Body of pancreas (tissue), 4 donors: Measurements from ENCODE around the gene EPSTI1. TPM values are rescaled to one million over a fixed set of nuclear protein-coding genes. Genes with fewer than 3 reads are reported as not detected.

Experiments used
- ATAC-seq: fragments of 150-250 bp; one replicate; pipeline ENCODE4 v1.9.1; 2016
- DNase-seq, 4 donors: peaks; one replicate each; pipeline ENCODE4 v3.0.0-alpha.2; 2019
- H3K27ac ChIP-seq, 4 donors: fragments of 200-600 bp; sonication (generic); 1 replicate in 3 of 4; 2 replicates in 1 of 4; pipeline versions ENCODE4 v1.5.1 to v1.6.1; 2016 to 2019; ENCODE audit warnings: mild to moderate bottlenecking in 1 of 4, mixed read lengths in 1 of 4, moderate library complexity in 1 of 4
- H3K27me3 ChIP-seq, 2 donors: fragments of 200-600 bp; sonication (generic); one replicate each; pipeline ENCODE4 v1.6.0; 2016; ENCODE audit warnings: mild to moderate bottlenecking in 1 of 2
- H3K36me3 ChIP-seq, 2 donors: fragments of 200-600 bp; sonication (generic); replicated peaks in 1 of 2; 2 replicates each; pipeline ENCODE4 v1.5.1; 2016; ENCODE audit warnings: low read depth in 2 of 2; ENCODE audit not compliant: insufficient read depth in 1 of 2
- H3K4me1 ChIP-seq: fragments of 200-600 bp; sonication (generic); one replicate; pipeline ENCODE4 v1.6.0; 2016
- H3K4me3 ChIP-seq, 2 donors: fragments of 200-600 bp; sonication (generic); 1 replicate in 1 of 2; 2 replicates in 1 of 2; pipeline ENCODE4 v1.5.1; 2016 to 2019
- H3K9me3 ChIP-seq, 3 donors: fragments of 200-600 bp; sonication (generic); 1 replicate in 2 of 3; 2 replicates in 1 of 3; pipeline ENCODE4 v1.5.1; 2016
- POLR2A ChIP-seq, 3 donors: fragments of 450-650 bp; IDR thresholded peaks; one replicate each; pipeline ENCODE4 v1.6.1; 2016; ENCODE audit warnings: antibody characterized with exemption in 3 of 3, mild to moderate bottlenecking in 2 of 3
- WGBS, 2 donors: methylation state at CpG; one replicate each; pipeline ENCODE4 v1.1.5; 2017; 5-methylcytosine and 5-hydroxymethylcytosine counted together
- intact Hi-C: fragments of 100-400 bp; cut with DNase I; formaldehyde crosslinking; loops from one replicate; pipeline ENCODE4 v1.15.1; 2023
- total RNA-seq, 2 donors: library from RNA; depleted of rRNA; stranded (reverse); fragments of >200 nt; gene quantifications; one replicate each; pipeline ENCODE4 v1.1.0, GENCODE V29; 2016
- TF ChIP-seq, protein P1 (sequence below), 7 experiments: fragments of 450-650 bp in 4 of 7; fragments of 200-600 bp in 3 of 7; sonication (generic) in 3 of 7; IDR thresholded peaks; one replicate each; pipeline ENCODE4 v1.5.1; 2016 to 2019; ENCODE audit warnings: antibody characterized with exemption in 7 of 7

Gene EPSTI1
- total RNA-seq, 2 donors from 2014 or later = 1.6 to 6.6 TPM

DNA sequence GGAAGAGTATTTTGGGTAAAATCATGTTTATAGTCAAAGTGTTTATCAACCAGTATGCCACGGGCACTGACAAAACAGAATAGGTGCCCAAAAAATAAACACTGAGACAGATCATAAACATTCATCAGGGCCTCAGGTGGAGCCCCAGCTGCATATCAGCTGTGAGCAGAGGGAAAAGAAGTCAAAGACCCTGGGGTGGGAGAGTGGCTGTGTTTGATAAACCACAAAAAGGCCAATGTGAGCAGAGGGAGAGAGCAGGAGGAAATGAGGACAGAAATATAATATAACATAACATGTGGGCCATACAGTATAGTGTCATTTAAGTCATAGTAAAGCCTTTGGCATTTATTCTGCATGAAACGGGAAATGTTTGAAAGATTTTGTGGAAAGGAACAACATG is 10.0 kb upstream of the EPSTI1 start:
- H3K4me3 ChIP-seq = no peak overlapping the region
- TF ChIP-seq, protein P1, sequence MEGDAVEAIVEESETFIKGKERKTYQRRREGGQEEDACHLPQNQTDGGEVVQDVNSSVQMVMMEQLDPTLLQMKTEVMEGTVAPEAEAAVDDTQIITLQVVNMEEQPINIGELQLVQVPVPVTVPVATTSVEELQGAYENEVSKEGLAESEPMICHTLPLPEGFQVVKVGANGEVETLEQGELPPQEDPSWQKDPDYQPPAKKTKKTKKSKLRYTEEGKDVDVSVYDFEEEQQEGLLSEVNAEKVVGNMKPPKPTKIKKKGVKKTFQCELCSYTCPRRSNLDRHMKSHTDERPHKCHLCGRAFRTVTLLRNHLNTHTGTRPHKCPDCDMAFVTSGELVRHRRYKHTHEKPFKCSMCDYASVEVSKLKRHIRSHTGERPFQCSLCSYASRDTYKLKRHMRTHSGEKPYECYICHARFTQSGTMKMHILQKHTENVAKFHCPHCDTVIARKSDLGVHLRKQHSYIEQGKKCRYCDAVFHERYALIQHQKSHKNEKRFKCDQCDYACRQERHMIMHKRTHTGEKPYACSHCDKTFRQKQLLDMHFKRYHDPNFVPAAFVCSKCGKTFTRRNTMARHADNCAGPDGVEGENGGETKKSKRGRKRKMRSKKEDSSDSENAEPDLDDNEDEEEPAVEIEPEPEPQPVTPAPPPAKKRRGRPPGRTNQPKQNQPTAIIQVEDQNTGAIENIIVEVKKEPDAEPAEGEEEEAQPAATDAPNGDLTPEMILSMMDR (IDR thresholded peaks at IDR 0.05) = no peak
- TF ChIP-seq POLR2A (IDR thresholded peaks at IDR 0.05) = no peak
- DNase-seq (no peak), ATAC-seq (no peak)
- WGBS, 2 donors = 81 to 82% methylated on average over 2 of the region's 2 CpGs
- H3K36me3 ChIP-seq = no peaks in the 10 kb centered on the region
- intact Hi-C loops = no loop called here
- no peaks in the 10 kb centered on the region for H3K9me3 ChIP-seq
- no peak overlapping the region for H3K27ac ChIP-seq
- H3K4me1 ChIP-seq = no peaks in the 10 kb centered on the region
- H3K27me3 ChIP-seq = no peaks in the 10 kb centered on the region

DNA sequence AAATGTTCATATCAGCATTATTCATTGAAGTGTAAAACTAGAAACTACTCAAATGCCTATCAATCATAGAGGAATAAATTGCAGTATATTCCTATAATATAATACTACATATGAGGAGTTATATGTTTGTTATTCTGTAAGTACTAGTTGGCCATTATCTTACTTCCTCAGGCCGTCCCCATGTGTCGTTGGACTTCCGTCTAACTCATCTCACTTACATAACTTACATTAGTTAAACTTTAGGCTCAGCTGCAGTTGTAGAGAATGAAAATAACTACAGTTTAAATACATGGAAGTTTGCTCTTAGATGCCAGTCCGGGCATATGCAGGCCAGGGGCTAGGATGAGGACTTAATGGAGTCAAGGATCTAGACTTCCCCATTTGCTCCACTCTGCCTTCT is 8.6 kb upstream of the EPSTI1 start:
- intact Hi-C loops = no loop called here
- WGBS, 2 donors = 56 to 75% methylated on average over 4 of the region's 4 CpGs
- ATAC-seq (no peak), DNase-seq (no peak)
- Histone ChIP-seq H3K27me3 (no peaks in the 10 kb centered on the region), H3K4me3 (no peak overlapping the region), H3K9me3 (no peaks in the 10 kb centered on the region), H3K36me3 (no peaks in the 10 kb centered on the region), H3K27ac (no peak overlapping the region), H3K4me1 (no peaks in the 10 kb centered on the region)
- no peak for TF ChIP-seq POLR2A (IDR thresholded peaks at IDR 0.05)
- TF ChIP-seq, protein P1 (IDR thresholded peaks at IDR 0.05) = no peak

DNA sequence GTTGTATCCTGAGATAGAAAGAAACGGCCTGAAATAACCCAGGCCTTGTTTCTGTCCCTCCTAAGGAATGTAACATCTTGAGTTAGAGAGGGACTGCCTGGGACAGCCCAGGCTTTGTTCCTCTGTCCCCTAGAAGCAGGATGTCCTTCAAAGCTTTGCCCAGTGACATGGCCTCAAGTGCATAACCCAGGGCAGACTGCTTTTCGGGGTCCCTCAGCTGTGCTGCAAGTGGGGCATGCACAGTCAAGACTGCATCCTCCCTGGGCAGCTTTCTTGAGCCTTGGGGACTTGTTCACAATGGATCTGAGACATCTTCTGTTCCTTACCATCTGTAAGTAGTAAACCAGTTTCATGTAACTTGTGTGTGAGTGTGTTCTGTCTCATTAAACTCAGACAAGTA is 7.5 kb upstream of the EPSTI1 start:
- Histone ChIP-seq H3K27ac (no peak overlapping the region), H3K4me3 (no peak overlapping the region), H3K4me1 (no peaks in the 10 kb centered on the region), H3K36me3 (no peaks in the 10 kb centered on the region), H3K27me3 (no peaks in the 10 kb centered on the region), H3K9me3 (no peaks in the 10 kb centered on the region)
- intact Hi-C loops = no loop called here
- DNase-seq (no peak), ATAC-seq (no peak)
- TF ChIP-seq, protein P1 (IDR thresholded peaks at IDR 0.05) = no peak
- TF ChIP-seq POLR2A (IDR thresholded peaks at IDR 0.05) = no peak
- 42 to 56% methylated on average over 2 of the region's 2 CpGs for WGBS, 2 donors

DNA sequence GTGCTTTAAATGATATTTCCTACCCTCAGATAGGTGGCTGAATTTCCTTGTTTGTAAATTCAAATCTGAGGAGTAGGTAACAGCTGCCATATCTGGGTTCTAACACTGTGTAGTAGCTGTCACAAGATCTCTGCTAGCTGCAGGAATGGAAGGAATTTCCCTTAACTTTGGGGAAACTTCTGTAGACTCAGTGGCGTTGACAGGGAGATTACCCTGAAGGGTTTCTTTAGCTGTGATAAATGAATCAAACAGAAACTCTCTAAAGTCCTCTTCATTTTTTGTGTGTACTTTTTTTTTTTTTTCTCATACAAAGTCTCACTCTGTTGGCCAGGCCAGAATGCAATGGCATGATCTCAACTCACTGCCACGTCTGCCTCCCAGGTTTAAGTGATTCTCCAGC is 5.3 kb upstream of the EPSTI1 start:
- intact Hi-C loops = no loop called here
- ATAC-seq (no peak), DNase-seq (no peak)
- peaks cover 6% of the 10 kb centered on the region for H3K4me1 ChIP-seq
- H3K36me3 ChIP-seq = no peaks in the 10 kb centered on the region
- no peaks in the 10 kb centered on the region for H3K9me3 ChIP-seq
- TF ChIP-seq, protein P1 (IDR thresholded peaks at IDR 0.05) = no peak
- TF ChIP-seq POLR2A (IDR thresholded peaks at IDR 0.05) = no peak
- no peak overlapping the region for H3K27ac ChIP-seq
- H3K4me3 ChIP-seq = no peak overlapping the region
- WGBS, 2 donors = 81 to 86% methylated on average over 2 of the region's 2 CpGs
- no peaks in the 10 kb centered on the region for H3K27me3 ChIP-seq

DNA sequence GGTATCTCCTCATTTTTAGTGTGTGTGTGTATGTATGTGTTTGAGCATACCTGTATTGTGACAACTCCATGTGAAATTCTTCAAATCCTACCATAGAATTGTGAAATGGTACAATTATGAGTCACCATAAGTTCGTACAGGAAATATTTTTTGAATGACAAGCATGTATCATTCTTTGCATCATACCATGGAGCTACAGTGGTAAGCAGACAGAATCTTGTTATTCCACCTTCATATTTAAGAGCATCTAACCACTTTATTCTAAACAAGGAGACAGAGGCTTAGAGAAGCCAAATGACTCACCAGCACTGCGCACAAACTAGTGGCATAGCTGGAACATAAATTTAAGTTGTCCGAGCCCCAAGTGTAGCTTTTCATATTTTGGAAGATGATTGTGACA is 4.5 kb upstream of the EPSTI1 start:
- no peak overlapping the region for H3K27ac ChIP-seq
- peaks cover 7% of the 10 kb centered on the region for H3K4me1 ChIP-seq
- 58 to 87% methylated on average over 3 of the region's 3 CpGs for WGBS, 2 donors
- no peaks in the 10 kb centered on the region for H3K27me3 ChIP-seq
- H3K36me3 ChIP-seq = no peaks in the 10 kb centered on the region
- no peak overlapping the region for H3K4me3 ChIP-seq
- no peak for TF ChIP-seq POLR2A (IDR thresholded peaks at IDR 0.05)
- TF ChIP-seq, protein P1 (IDR thresholded peaks at IDR 0.05) = no peak
- no peak for ATAC-seq
- no peaks in the 10 kb centered on the region for H3K9me3 ChIP-seq
- DNase-seq = no peak
- intact Hi-C loops = no loop called here
